Skeletal muscle satellite cell (primary cell): ENCODE measurements around the gene SEZ6.

Experiments used
- H3K27me3 ChIP-seq: 2 replicates; pipeline ENCODE4 v1.7.0; 2013; ENCODE audit warnings: low read length; ENCODE audit not compliant: control insufficient read depth, insufficient read depth
- H3K36me3 ChIP-seq: 2 replicates; pipeline ENCODE4 v1.7.0; 2013; ENCODE audit warnings: mild to moderate bottlenecking, control low read depth, low read length; ENCODE audit not compliant: insufficient read depth
- H3K4me1 ChIP-seq: 2 replicates; pipeline ENCODE4 v1.7.0; 2013; ENCODE audit warnings: low read length; ENCODE audit not compliant: control insufficient read depth, insufficient read depth
- H3K4me2 ChIP-seq: 2 replicates; pipeline ENCODE4 v1.7.0; 2013; ENCODE audit warnings: mild to moderate bottlenecking, low read length
- H3K4me3 ChIP-seq: 2 replicates; pipeline ENCODE4 v1.7.0; 2013; ENCODE audit warnings: low read length
- H3K9ac ChIP-seq: 2 replicates; pipeline ENCODE4 v1.7.0; 2013; ENCODE audit warnings: mild to moderate bottlenecking, low read depth, low read length, moderate library complexity
- H3K9me3 ChIP-seq: replicated peaks from 2 replicates; pipeline ENCODE4 v1.7.0; 2013; ENCODE audit warnings: mild to moderate bottlenecking, control low read depth, low read length

Gene SEZ6

DNA sequence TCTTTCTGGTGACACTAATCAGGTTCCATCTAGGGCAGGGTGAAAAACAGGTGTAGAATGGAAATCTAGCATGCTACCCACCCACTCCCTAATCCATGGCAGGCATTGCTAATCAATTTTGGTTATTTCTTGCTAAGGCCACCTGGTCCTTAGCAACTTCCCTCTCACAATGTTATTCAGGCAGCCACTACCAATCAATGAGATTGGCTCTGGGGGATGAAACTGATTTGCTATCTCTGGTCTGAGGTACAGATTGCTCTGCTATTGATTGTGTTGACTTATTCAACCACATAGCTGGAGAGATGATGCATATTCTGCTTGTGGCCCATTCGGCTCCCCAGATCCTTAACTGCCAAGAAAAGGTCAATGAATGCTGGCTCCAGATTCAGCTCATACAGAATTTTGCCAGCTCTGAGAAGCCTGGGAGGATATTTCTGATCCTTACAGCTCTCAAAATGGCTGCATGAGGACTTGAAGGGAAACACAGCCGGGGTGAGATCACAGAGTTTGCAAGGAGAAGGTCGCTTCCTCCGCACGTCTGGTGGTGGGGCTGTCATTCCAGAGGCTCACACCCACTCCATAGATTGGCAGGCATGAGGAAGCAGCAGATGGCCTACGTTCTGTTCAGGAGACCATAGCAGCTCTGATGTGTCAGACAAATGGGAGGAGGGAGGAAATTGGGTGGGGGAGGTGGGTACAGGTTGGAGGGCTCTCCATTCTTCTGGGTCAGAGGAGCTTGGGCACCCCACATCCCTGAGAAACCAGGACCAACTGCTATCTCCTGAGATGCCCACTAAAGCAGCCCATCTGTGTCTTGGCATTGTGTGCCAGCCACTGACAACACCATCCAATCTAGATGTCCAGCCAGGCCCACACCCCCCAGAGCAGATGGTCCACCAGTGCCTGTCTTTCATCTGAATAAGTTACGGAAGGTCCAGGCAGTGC is 22.3 kb downstream of the SEZ6 start:
- no peak overlapping the region for H3K4me2 ChIP-seq
- peaks cover 27% of the 10 kb centered on the region for H3K27me3 ChIP-seq
- H3K9me3 ChIP-seq: no peaks in the 10 kb centered on the region
- H3K36me3 ChIP-seq: no peaks in the 10 kb centered on the region
- no peaks in the 10 kb centered on the region for H3K4me1 ChIP-seq
- H3K9ac ChIP-seq: no peak overlapping the region
- H3K4me3 ChIP-seq: no peak overlapping the region

DNA sequence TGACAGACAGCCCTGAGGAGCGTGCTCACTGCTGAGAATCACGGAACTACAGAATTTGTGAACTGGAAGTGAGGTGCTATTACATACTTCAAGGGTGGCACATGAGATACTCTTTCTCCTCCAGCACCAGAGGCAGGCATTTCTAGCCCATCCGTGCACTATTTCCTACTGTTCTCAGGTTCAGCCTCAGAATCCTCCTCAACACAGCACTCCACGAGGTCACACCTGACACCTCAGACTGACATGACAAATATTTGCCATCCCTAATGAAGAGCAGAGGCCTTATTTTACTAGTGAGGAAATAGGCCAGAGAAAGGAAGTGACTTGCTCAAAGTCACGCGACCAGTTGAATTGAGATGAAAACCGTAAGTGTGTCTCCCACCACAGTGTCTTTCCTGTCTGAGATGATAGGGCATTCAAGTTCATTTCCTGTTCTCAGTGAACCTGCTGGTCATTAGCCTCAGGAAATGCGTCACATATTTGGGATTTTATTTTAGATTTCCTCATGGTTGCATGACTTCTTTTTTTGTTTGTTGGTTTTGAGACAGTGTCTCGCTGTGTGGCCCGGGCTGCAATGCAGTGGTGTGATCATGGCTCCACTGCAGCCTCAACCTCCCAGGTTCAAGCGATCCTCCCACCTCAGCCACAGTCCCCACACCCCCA is 23.6 kb downstream of the SEZ6 start:
- H3K4me2 ChIP-seq: no peak overlapping the region
- H3K9ac ChIP-seq: no peak overlapping the region
- peaks cover 26% of the 10 kb centered on the region for H3K27me3 ChIP-seq
- H3K9me3 ChIP-seq: no peaks in the 10 kb centered on the region
- H3K36me3 ChIP-seq: no peaks in the 10 kb centered on the region
- H3K4me1 ChIP-seq: no peaks in the 10 kb centered on the region
- H3K4me3 ChIP-seq: no peak overlapping the region

DNA sequence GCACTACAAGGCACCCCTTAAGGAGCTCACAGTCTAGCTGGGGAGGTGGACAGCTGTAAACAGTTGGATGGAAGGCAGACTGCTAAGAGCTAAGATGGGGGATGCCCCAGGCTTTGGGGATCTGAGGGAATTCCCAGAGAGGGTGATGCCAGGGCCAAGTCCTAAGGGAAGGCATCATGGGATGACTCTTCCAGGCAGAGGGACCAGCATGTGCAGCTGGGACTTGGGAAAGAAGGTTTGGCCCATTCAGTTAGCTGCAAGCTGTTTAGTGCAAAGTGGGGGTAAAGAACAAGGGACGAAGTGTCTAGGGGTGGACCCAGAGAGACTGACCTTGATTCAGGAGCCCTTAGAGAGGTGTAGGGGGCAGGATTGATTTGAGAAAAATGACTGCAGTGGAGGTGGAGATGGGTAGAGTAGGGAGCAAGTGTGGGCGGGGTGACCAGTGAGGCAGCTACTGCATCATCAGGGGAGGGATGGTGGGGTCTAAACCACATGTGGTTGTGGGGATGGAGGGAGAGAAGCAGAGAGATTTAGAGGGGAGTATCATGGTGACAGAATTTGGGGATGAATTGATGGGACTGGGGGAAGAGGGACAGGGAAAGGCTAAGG is 27.4 kb downstream of the SEZ6 start:
- Histone ChIP-seq H3K36me3 (no peaks in the 10 kb centered on the region), H3K4me2 (no peak overlapping the region), H3K4me1 (peaks cover 3% of the 10 kb centered on the region), H3K27me3 (peaks cover 35% of the 10 kb centered on the region), H3K9ac (no peak overlapping the region), H3K4me3 (no peak overlapping the region), H3K9me3 (no peaks in the 10 kb centered on the region)

DNA sequence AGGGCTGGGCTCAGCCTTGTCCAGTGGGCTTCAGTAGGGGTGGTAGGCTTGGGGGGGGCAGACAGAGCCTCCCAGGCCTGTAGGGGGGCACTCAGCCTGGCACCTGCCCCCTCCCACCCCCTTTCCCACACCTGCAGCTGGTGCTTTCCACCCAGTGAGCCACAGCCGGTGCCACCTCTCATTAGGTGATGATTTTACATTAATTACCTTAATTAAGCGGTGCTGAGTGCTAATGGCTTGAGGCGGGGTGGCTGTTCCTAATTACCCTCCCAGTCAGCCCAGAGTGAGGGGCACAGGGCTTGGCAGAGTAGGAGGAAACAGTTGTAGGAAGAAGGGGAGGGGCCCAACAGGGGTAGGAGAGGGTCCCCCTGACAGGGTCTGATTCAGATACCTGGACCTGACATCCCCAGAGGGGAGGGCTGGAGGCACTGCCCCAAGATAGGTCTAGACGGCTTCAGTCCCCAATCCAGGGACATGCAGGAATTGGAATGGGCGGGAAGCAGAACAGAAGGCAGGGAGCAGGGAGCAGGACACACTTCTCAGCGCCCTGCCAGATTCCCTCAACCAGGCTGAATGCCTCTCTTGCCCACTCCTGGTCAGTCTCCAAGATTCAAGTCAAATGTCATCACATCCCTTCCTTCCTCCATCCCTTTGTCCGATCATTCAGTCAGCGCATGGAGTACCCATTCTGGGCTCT is 28.0 kb downstream of the SEZ6 start:
- Histone ChIP-seq H3K4me3 (no peak overlapping the region), H3K9me3 (no peaks in the 10 kb centered on the region), H3K4me1 (peaks cover 8% of the 10 kb centered on the region), H3K36me3 (no peaks in the 10 kb centered on the region), H3K27me3 (peaks cover 39% of the 10 kb centered on the region), H3K4me2 (no peak overlapping the region), H3K9ac (no peak overlapping the region)

DNA sequence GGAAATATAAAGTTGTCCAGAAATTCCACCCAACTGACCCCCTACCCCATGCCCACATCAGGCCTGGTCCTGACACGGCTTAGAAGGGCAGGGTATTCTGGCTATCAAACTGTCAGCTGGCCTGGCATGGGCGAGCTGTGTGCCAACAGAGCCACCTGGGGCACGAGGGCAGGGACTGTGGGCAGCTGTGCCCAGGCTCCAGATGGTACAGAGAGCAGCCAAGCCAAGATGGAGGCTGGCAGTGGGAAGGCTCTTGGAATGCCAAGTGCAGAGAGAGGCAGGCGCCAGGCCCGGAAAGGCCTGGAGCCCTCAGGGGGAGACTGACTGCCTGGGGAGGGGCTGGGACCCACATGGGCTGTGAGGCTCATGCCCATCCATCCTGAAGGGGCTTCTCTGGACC is 30.2 kb downstream of the SEZ6 start:
- Histone ChIP-seq H3K9me3 (no peaks in the 10 kb centered on the region), H3K27me3 (peaks cover 53% of the 10 kb centered on the region), H3K4me3 (no peak overlapping the region), H3K36me3 (no peaks in the 10 kb centered on the region), H3K9ac (no peak overlapping the region), H3K4me2 (no peak overlapping the region), H3K4me1 (peaks cover 15% of the 10 kb centered on the region)

DNA sequence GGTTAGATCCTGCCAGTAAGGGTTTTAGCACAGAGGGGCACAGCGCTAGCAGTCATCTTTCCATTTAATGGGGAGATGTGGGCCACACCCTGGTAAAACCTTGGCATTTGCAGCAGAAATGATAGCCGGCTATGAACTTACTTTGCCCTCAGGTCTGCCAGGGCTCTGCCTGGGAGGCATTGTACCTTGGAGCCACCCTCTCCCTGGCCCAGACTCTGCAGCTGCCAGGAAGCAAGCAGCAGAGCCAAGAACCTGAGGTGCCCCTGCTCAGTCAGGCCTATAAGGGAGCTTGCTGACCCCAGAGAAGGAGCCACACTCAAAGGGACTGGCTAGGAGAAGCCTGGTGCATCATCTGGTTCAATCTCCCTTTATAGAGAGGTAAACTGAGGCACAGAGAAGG is 30.8 kb downstream of the SEZ6 start:
- H3K4me3 ChIP-seq: no peak overlapping the region
- H3K36me3 ChIP-seq: no peaks in the 10 kb centered on the region
- no peak overlapping the region for H3K9ac ChIP-seq
- peaks cover 57% of the 10 kb centered on the region for H3K27me3 ChIP-seq
- peaks cover 15% of the 10 kb centered on the region for H3K4me1 ChIP-seq
- H3K4me2 ChIP-seq: no peak overlapping the region
- no peaks in the 10 kb centered on the region for H3K9me3 ChIP-seq

DNA sequence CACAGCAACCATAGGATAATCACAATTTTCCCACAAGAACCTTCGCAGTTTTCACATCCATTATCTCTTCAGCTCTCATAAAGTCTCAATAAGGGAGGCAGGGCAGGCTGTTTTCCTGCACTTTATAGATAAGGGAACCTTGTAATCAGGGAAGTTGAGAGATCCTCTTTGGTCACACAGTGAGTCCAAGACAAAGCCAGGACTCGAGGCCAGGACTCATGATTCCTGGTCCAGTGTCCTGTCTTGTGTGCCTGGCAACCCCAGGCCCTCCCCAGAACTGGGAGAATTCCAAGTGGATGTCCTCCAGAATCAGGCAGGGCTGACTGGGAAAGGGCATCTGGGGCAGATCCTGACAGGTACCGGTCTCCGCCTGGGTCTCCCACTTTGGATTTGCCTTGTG is 31.4 kb downstream of the SEZ6 start:
- Histone ChIP-seq H3K9me3 (no peaks in the 10 kb centered on the region), H3K9ac (no peak overlapping the region), H3K36me3 (no peaks in the 10 kb centered on the region), H3K4me1 (peaks cover 15% of the 10 kb centered on the region), H3K4me3 (no peak overlapping the region), H3K4me2 (no peak overlapping the region), H3K27me3 (peaks cover 57% of the 10 kb centered on the region)

DNA sequence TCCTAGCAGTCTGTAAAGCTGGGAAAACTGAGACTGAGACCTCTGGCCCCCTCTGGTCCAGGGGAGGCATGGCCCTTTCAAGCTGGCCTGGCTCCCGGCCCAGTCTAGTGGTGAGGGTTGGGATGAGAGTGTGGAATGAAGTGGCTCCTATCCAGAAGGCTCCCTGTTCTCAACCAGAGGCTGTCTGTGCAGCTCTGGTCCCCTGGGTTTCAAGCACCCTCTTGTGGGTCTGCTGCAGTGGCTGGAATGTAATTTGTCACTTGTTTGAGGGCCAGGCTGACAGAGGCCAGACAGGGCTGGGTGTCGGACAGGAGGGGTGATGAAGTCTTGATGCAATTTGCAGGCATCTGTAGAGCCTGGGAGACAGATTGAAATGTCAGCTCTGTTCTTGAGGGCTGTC is 32.4 kb downstream of the SEZ6 start:
- Histone ChIP-seq H3K27me3 (peaks cover 56% of the 10 kb centered on the region), H3K9ac (no peak overlapping the region), H3K4me1 (peaks cover 15% of the 10 kb centered on the region), H3K9me3 (no peaks in the 10 kb centered on the region), H3K4me2 (no peak overlapping the region), H3K4me3 (no peak overlapping the region), H3K36me3 (no peaks in the 10 kb centered on the region)

DNA sequence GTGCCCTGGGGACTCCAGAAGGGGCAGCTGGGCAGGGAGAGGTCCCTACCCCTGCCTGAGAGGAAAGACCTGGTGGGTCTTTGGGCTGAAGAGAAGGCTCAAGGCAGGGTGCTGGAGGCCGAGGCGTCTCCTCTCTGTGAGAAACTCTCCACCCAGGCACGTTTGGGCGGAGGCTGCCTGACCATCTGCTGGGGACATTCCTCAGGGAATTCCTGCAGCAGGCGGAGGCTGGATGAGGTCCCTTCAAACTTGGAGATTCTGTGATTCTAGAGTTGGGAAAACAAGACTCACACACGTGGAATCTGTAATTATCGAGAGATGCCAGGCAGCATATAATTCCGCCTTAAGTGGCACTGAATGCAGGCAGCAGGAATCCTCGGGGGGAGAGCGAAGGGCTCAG is 33.4 kb downstream of the SEZ6 start:
- H3K9ac ChIP-seq: no peak overlapping the region
- H3K4me3 ChIP-seq: no peak overlapping the region
- peaks cover 15% of the 10 kb centered on the region for H3K4me1 ChIP-seq
- no peaks in the 10 kb centered on the region for H3K9me3 ChIP-seq
- peaks cover 57% of the 10 kb centered on the region for H3K27me3 ChIP-seq
- no peaks in the 10 kb centered on the region for H3K36me3 ChIP-seq
- no peak overlapping the region for H3K4me2 ChIP-seq

DNA sequence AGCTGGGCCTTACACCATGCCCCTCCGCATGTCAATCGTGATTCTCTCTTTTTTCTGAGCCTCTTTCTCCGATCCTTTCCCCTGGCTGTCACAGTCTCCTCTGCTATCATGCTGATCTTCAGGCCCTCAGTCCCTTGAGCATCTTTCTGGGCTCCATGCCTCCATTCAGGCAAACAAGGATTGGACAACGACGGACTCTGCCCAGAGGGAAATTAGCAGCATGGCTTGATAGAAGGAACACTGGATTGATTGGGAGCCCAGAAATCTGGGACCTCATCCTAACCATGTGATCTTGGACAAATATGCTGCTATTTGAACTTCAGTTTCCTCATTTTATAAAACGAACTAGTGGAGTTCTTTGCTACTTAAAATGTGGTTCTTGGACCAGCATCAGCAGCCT is 35.0 kb downstream of the SEZ6 start:
- H3K9me3 ChIP-seq: no peaks in the 10 kb centered on the region
- H3K4me1 ChIP-seq: peaks cover 15% of the 10 kb centered on the region
- H3K36me3 ChIP-seq: no peaks in the 10 kb centered on the region
- H3K9ac ChIP-seq: no peak overlapping the region
- H3K27me3 ChIP-seq: peaks cover 48% of the 10 kb centered on the region
- H3K4me2 ChIP-seq: no peak overlapping the region
- H3K4me3 ChIP-seq: no peak overlapping the region

DNA sequence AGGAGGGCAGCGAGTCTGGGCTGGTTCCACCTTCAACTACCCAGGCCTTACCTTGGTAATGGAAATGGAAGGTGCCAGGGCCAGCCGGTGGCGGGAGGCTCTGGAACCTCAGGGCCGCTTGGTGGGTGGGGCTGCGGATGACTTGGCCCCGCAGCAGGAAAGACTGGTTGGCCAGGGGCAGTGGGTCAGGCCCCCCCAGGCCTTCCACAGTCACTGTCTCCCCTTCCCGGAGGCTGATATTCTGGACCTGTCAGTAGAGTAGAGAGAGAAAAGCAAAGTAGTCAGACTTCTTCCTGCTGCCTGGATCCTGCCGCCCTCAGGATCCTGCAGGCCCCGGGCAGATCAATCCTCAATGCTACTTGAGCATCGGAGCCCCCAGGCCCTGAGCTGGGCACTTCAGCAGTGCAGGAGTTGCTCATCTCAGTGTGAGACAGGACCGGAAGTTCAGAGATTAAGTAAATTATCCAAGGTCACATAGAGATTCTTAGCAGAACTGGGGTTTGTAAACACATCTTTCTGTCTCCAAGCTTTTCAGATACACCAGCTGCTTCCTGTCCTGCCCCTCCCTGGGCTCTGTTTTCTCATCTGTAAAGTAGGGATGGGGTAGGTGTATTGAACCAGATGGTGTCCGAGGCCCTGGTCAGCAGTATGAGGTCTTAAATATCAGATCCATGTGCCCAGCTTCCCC is 36.0 kb downstream of the SEZ6 start:
- no peak overlapping the region for H3K4me2 ChIP-seq
- no peaks in the 10 kb centered on the region for H3K36me3 ChIP-seq
- no peaks in the 10 kb centered on the region for H3K9me3 ChIP-seq
- peaks cover 15% of the 10 kb centered on the region for H3K4me1 ChIP-seq
- peaks cover 43% of the 10 kb centered on the region for H3K27me3 ChIP-seq
- H3K4me3 ChIP-seq: no peak overlapping the region
- no peak overlapping the region for H3K9ac ChIP-seq
